CD4-positive, CD25-positive, alpha-beta regulatory T cell (primary cell): ENCODE measurements around the gene NLRX1. TPM values are rescaled to one million over a fixed set of nuclear protein-coding genes. Genes with fewer than 3 reads are reported as not detected.

Source experiments
- ATAC-seq, 2 donors: fragments of 150-1000 bp; cut with Tn5 transposase; one replicate each; pipeline ENCODE4 v1.10.0; 2021; ENCODE audit warnings: low read depth in 2 of 2, moderate number of reproducible peaks in 2 of 2, moderate library complexity in 1 of 2
- DNase-seq, 3 donors: peaks; one replicate each; pipeline versions ENCODE4 v3.0.0 to v3.0.0-alpha.2; 2012 to 2022; ENCODE audit warnings: mixed read lengths in 1 of 3
- H3K27ac ChIP-seq: one replicate; pipeline ENCODE4 v1.7.0; 2013; ENCODE audit warnings: mild to moderate bottlenecking, low read length; ENCODE audit not compliant: insufficient read depth, poor library complexity, severe bottlenecking
- H3K27me3 ChIP-seq: one replicate; pipeline ENCODE4 v1.7.0; 2013; ENCODE audit warnings: low read length; ENCODE audit not compliant: control insufficient read depth, insufficient read depth
- H3K36me3 ChIP-seq: one replicate; pipeline ENCODE4 v1.7.0; 2013; ENCODE audit warnings: mild to moderate bottlenecking, low read length, moderate library complexity; ENCODE audit not compliant: control insufficient read depth, insufficient read depth
- H3K4me1 ChIP-seq: 2 replicates; pipeline ENCODE4 v1.7.0; 2013; ENCODE audit warnings: mild to moderate bottlenecking, low read length; ENCODE audit not compliant: insufficient read depth, control insufficient read depth, poor library complexity, severe bottlenecking
- H3K4me3 ChIP-seq: one replicate; pipeline ENCODE4 v1.7.0; 2013; ENCODE audit warnings: low read depth, mild to moderate bottlenecking, low read length, moderate library complexity
- H3K9me3 ChIP-seq, 2 experiments: 1 replicate in 1 of 2; 2 replicates in 1 of 2; pipeline ENCODE4 v1.7.0; 2013; ENCODE audit warnings: low read length in 2 of 2, mild to moderate bottlenecking in 1 of 2, moderate library complexity in 1 of 2; ENCODE audit not compliant: control insufficient read depth in 2 of 2
- H3K27ac Mint-ChIP-seq, 3 donors: one replicate each; pipeline ENCODE4 v1.8.0; 2020 to 2022; ENCODE audit warnings: mild to moderate bottlenecking in 3 of 3, mixed read lengths in 3 of 3, moderate library complexity in 2 of 3
- H3K27me3 Mint-ChIP-seq: one replicate; pipeline ENCODE4 v1.8.0; 2022; ENCODE audit warnings: mild to moderate bottlenecking, mixed read lengths
- H3K36me3 Mint-ChIP-seq: one replicate; pipeline ENCODE4 v1.8.0; 2020; ENCODE audit warnings: mixed read lengths
- H3K4me1 Mint-ChIP-seq, 4 donors: one replicate each; pipeline ENCODE4 v1.8.0; 2020 to 2022; ENCODE audit warnings: mixed read lengths in 4 of 4, mild to moderate bottlenecking in 1 of 4
- H3K4me3 Mint-ChIP-seq, 4 donors: one replicate each; pipeline ENCODE4 v1.8.0; 2020 to 2022; ENCODE audit warnings: mild to moderate bottlenecking in 4 of 4, mixed read lengths in 4 of 4, moderate library complexity in 3 of 4
- H3K9me3 Mint-ChIP-seq, 7 donors: one replicate each; pipeline ENCODE4 v1.8.0; 2020 to 2022; ENCODE audit warnings: mixed read lengths in 7 of 7, mild to moderate bottlenecking in 3 of 7, moderate library complexity in 2 of 7
- polyA plus RNA-seq, 4 donors: library from polyadenylated mRNA; unstranded; fragments of 300-500 nt; fragmentation: Illumina TruSeq; gene quantifications; one replicate each; pipeline ENCODE4 v1.2.3, GENCODE V29; 2021
- total RNA-seq: library from RNA; stranded (reverse); gene quantifications from one replicate; pipeline ENCODE4 v1.2.3, GENCODE V29; 2022

Gene NLRX1
- total and polyA plus RNA-seq, 5 donors from 2014 or later: 5.0 to 7.8 (median 6.4) TPM

DNA sequence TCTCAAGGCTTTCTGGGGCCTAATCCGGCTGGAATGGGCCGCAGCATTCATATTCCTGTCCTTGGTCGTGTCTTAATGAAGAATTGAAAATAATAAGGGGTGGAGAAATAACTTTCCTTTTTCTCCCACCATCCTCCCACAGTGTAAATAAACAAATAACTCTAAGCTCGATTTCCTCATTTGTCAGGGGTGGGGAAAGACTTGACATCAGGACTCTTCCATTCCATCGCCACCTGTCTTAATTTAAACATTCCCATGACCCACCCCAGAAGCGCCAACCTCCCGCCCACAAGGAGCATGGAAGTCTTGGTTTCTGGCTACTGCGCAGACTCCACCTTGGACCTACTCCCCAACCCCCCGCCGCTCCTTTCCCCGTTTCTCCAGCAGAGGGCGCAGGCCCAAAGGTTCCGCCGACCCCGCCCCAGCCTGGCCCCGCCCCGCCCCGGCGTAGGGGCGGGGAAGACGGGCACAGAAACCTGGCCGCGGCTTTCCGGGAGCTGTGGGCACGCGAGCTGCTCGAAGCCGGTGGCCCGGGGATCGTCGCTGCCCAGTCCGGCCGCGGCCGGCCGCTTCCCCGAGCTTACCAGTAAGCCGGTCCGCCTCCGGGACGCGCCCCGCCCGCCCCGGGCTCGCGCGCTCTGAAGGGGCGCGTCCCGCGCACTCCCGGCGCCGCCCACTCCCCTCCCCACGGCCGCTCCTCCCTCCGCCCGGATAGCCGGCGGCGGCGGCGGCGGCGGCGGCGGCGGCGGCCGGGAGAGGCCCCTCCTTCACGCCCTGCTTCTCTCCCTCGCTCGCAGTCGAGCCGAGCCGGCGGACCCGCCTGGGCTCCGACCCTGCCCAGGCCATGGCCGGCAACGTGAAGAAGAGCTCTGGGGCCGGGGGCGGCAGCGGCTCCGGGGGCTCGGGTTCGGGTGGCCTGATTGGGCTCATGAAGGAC, 37.3 kb downstream of the NLRX1 start, which contains the start of gene CBL:
CBL (plus strand) TSS at position 766 of the 937 bp plus-strand sequence; CDS start at position 845, 79 bp downstream.
- peak; percentile 91 to 92 (median 92) for DNase-seq
- Mint-ChIP-seq H3K27ac (peak within 1 kb of the TSS; percentile 91 to 98 (median 94)), H3K4me1 (peaks cover 4 to 44% (median 32%) of the 10 kb centered on the region in 4 donors)

DNA sequence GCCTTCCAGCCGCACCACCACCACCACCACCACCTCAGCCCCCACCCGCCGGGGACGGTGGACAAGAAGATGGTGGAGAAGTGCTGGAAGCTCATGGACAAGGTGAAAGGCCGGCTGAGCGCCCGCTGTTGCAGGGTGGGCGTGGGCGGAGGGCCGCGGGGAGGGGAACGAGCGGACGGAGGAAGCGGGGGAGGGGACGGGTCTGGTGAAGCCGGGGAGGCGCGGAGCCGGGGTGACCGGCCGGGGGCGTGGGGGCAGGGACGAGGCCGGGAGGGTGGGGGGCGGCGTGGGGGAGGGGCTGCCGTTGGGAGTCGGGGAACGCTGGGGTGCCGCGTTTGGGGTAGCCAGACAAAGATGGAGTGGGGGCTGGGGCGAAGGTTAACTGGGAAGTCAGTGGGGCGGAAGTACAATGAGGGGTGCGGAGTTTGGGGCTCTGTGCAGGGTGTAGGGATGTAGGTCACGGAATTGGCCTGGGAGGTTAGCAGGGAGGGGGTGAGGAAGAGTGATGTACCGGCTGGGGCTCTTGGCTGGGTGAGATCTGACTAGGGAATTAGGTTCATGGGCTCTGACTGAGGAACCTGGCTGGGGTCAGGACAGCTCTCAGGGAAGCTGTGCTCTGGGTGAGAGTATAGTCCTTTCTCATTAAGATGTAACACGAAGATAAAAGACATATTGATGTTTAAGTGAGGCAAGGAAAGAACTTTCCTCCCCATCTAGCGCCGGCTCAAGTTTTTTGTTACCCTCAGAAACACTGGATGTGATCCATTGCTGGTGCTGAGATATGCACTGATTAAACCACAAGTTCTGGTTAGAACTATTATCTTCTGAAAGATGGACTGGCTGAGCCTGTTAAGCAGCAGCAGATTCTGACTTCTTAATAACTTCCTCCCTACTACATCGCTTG, 38.2 kb downstream of the NLRX1 start:
- ATAC-seq: peak; percentile 5 to 13
- Mint-ChIP-seq H3K27me3 (no peaks in the 10 kb centered on the region), H3K4me3 (peak overlapping the region; percentile 94 to 100 (median 98)), H3K36me3 (no peaks in the 10 kb centered on the region), H3K9me3 (no peaks in the 10 kb centered on the region), H3K4me1 (peaks cover 4 to 48% (median 34%) of the 10 kb centered on the region in 4 donors), H3K27ac (peak overlapping the region; percentile 91 to 98 (median 94))
- H3K27me3 ChIP-seq: no peaks in the 10 kb centered on the region
- no peaks in the 10 kb centered on the region for H3K36me3 ChIP-seq
- peak; percentile 24 to 53 (median 44) for DNase-seq
- H3K27ac ChIP-seq: peak overlapping the region; percentile 80
- H3K4me1 ChIP-seq: peaks cover 26% of the 10 kb centered on the region
- H3K9me3 ChIP-seq: no peaks in the 10 kb centered on the region
- H3K4me3 ChIP-seq: peak overlapping the region; percentile 95

More for the DNA sequence above, 37.3 kb downstream of the NLRX1 start, which contains the start of gene CBL:
- peak; percentile 86 to 88 for ATAC-seq
- H3K36me3 Mint-ChIP-seq: no peaks in the 10 kb centered on the region
- Histone ChIP-seq H3K27me3 (no peaks in the 10 kb centered on the region), H3K27ac (peak within 1 kb of the TSS; percentile 80), H3K4me3 (peak within 1 kb of the TSS; percentile 95), H3K36me3 (no peaks in the 10 kb centered on the region), H3K4me1 (peaks cover 26% of the 10 kb centered on the region), H3K9me3 (no peaks in the 10 kb centered on the region)
- H3K4me3 Mint-ChIP-seq: peak within 1 kb of the TSS; percentile 94 to 100 (median 98)
- H3K27me3 Mint-ChIP-seq: no peaks in the 10 kb centered on the region
- no peaks in the 10 kb centered on the region for H3K9me3 Mint-ChIP-seq

GRCh38 chr11:119207415-119207960, 39.0 kb downstream of the NLRX1 start:
- Histone ChIP-seq H3K27me3 (no peaks in the 10 kb centered on the region), H3K27ac (peak overlapping the region; percentile 80), H3K36me3 (no peaks in the 10 kb centered on the region), H3K4me1 (peaks cover 26% of the 10 kb centered on the region), H3K4me3 (peak overlapping the region; percentile 95), H3K9me3 (no peaks in the 10 kb centered on the region)
- Mint-ChIP-seq H3K36me3 (no peaks in the 10 kb centered on the region), H3K27me3 (no peaks in the 10 kb centered on the region), H3K9me3 (no peaks in the 10 kb centered on the region), H3K4me1 (peaks cover 4 to 48% (median 34%) of the 10 kb centered on the region in 4 donors), H3K27ac (peak overlapping the region; percentile 91 to 98 (median 94)), H3K4me3 (peak overlapping the region; percentile 94 to 100 (median 98))
- DNase-seq (no peak), ATAC-seq (no peak)

DNA sequence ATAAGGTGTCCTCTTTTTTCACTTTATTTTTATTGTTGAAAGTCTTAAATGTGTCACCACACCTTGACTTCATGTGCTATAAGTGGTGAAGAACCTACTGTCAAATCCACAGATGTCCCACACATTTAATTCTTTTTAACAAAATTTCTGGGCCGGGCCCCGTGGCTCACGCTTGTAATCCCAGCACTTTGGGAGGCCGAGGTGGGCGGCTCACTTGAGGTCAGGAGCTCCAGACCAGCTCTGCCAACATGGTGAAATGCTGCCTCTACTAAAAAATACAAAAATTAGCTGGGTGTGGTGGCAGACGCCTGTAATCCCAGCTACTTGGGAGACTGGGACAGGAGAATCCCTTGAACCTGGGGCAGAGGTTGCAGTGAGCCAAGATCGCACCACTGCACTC, 40.7 kb downstream of the NLRX1 start:
- DNase-seq (no peak), ATAC-seq (no peak)
- no peak overlapping the region for H3K27ac ChIP-seq
- H3K4me1 ChIP-seq: peaks cover 26% of the 10 kb centered on the region
- Mint-ChIP-seq H3K4me1 (peaks cover 10 to 58% (median 41%) of the 10 kb centered on the region in 4 donors), H3K9me3 (no peaks in the 10 kb centered on the region), H3K27ac (no peak overlapping the region), H3K36me3 (peaks cover 3% of the 10 kb centered on the region), H3K4me3 (peak overlapping the region in 1 of 4 donors; percentile 94), H3K27me3 (no peaks in the 10 kb centered on the region)
- H3K9me3 ChIP-seq: no peaks in the 10 kb centered on the region
- H3K36me3 ChIP-seq: no peaks in the 10 kb centered on the region
- H3K27me3 ChIP-seq: no peaks in the 10 kb centered on the region
- H3K4me3 ChIP-seq: no peak overlapping the region

GRCh38 chr11:119210050-119210449, 41.5 kb downstream of the NLRX1 start:
- Mint-ChIP-seq H3K36me3 (peaks cover 6% of the 10 kb centered on the region), H3K9me3 (no peaks in the 10 kb centered on the region), H3K27ac (peak overlapping the region in 1 of 3 donors; percentile 57), H3K4me1 (peaks cover 10 to 64% (median 49%) of the 10 kb centered on the region in 4 donors), H3K4me3 (no peak overlapping the region), H3K27me3 (no peaks in the 10 kb centered on the region)
- peaks cover 26% of the 10 kb centered on the region for H3K4me1 ChIP-seq
- H3K36me3 ChIP-seq: no peaks in the 10 kb centered on the region
- ATAC-seq (no peak), DNase-seq (no peak)
- H3K9me3 ChIP-seq: no peaks in the 10 kb centered on the region
- H3K4me3 ChIP-seq: no peak overlapping the region
- no peak overlapping the region for H3K27ac ChIP-seq
- H3K27me3 ChIP-seq: no peaks in the 10 kb centered on the region

GRCh38 chr11:119218141-119218878, 49.8 kb downstream of the NLRX1 start:
- no peak overlapping the region for H3K27ac ChIP-seq
- no peak for DNase-seq
- H3K4me3 ChIP-seq: no peak overlapping the region
- Mint-ChIP-seq H3K27me3 (no peaks in the 10 kb centered on the region), H3K4me1 (peaks cover 15 to 79% (median 50%) of the 10 kb centered on the region in 4 donors), H3K4me3 (no peak overlapping the region), H3K9me3 (no peaks in the 10 kb centered on the region), H3K36me3 (peaks cover 3% of the 10 kb centered on the region), H3K27ac (peak overlapping the region in 2 of 3 donors; percentile 57 to 91)
- no peaks in the 10 kb centered on the region for H3K27me3 ChIP-seq
- ATAC-seq: peak; percentile 59 to 77
- no peaks in the 10 kb centered on the region for H3K36me3 ChIP-seq
- peaks cover 8% of the 10 kb centered on the region for H3K4me1 ChIP-seq
- H3K9me3 ChIP-seq: no peaks in the 10 kb centered on the region
